NCI-H2107 (cell line): Measurements from ENCODE around the gene ITPKA.

Experiments used
- DNase-seq: peaks from one replicate; lab custom pipeline; 2025; lab: John Stamatoyannopoulos, UW

The ITPKA gene

DNA sequence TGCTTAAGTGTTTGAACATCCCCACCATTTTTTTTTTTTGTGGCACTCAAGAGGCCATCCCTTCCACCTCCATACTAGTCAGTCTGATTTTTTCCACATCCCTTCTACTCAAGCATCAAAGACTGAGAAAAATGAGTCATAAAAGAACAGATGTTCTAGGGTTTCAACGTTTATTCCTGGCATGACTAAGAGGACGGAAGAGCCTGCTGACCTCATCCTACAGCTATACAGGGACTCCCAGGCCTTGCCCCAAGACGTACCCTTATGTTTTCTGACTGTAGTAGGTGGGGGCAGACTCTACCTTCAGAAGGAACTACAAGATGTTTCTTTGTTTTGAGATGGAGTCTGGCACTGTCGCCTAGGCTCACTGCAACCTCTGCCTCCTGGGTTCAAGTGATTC is 3.3 kb upstream of the ITPKA start:
- no peak for DNase-seq

DNA sequence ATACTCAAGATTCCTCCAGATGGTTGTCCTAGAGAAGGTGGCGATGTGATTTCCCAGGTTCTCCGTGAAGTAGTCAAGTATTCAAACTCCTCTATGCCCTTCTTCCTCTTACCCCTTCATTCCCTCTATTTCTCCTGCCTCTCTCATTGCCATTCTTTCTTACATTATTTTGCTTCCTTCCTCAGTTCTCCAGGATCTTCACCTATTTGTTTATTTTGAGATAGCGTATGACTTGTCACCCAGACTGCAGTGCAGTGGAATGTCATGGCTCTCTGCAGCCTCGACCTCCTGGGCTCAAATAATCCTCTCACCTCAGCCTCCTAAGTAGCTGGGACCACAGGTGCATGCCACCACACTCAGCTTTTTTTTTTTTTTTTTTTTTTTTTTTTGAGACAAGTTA is 1.8 kb upstream of the ITPKA start:
- no peak for DNase-seq

DNA sequence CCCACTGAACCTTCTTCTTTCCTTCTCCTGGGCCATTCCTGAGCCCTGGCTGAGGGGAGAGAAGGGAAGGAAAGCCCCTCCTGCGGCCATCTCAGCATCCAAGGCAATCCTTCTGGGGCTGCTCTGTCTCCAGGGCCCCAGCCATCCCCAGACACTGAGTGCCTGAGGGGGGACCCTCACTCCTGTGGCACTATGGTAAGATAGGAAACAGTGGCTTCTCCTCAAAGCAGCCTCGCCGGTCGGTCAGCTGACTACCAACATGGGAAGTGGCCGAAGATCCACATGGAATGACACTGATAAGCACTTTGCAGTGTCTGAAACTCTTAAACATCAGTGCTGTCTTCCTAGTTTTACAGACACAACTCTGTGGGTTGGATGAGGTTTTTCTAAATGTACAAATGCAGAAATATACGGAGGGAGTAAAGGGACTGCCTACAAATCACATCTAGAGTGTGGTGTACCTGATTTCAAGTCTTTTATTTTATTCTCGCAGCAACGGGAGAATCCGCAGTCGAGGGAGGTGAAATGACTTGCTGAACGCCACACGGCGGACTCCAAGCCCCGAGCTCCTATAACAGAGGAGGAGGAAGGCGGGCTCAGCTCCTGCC is 973 bp upstream of the ITPKA start:
- no peak for DNase-seq

DNA sequence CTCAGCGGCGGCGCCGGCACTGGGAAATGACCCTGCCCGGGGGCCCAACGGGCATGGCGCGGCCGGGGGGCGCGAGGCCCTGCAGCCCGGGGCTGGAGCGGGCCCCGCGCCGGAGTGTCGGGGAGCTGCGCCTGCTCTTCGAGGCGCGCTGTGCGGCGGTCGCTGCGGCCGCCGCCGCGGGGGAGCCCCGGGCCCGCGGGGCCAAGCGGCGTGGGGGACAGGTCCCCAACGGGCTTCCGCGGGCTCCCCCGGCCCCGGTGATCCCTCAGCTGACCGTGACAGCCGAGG is 172 bp downstream of the ITPKA start:
- no peak for DNase-seq

DNA sequence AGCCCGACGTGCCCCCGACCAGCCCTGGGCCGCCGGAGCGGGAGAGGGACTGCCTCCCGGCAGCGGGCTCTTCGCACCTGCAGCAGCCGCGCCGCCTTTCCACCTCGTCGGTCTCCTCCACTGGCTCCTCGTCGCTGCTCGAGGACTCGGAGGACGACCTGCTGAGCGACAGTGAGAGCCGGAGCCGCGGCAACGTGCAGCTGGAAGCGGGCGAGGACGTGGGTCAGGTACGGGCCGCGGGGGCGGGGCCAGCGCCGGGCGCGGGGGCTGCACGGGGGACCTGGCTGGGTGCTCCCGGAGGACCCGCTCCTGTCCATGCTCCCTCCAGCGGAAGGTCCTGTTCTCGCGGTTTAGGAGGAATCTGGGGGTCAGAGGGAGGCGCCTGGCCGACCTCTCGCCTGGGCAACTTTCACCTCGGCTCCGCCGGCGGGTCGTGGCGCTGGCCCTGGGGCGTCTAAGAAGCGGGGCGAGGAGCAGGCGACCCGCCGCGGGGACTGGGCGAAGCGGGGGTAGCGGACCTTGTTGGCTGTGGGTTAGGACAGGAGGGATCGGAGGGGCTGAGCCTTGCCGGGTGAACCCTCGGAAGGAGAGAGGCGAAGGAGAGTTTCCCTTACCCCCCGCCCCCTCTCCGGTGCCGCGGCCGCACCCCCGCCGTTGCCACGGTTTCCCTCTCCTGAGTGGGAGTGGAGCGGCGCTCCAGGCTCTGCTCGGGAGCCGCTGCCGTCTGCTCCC is 682 bp downstream of the ITPKA start:
- DNase-seq = no peak

DNA sequence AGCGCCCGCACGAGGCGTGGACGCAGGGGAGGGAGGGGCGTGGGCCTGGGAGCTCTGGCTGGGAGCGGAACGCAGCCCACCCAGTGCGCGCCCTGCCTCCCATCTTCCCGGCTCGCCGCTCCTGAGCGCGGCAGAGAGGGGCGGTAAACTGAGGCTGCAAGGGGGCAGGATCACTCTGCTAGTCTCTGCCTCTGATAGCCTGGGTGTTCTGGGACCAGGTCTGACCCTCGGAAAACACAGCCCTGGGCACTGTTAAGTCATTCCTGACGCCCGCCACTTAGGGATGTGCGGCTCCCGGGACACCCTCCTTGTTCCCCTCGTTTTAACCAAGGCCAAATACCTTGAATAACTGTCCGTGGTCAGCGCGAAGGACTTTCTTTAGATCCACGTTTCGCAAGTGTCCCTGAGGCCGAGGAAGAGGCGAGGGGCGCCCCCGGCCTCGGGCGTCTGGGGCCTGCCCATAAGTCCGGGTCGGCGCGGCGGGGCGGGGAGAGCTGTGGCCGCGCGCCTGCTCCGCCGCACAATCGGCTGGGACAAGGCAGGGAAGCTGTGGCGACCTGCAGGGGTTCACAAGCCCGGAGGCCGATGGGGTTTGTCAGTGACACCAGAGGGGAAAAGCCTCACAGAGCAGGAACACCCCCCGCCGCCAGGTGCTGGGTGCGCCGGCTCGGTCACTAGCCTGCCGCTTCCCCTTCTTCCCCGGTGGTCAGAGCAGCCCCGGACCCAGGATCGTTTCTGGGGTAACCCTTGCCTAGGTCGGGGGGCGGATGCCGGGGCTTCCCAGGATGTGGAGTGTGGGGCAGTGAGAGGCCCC is 1.5 kb downstream of the ITPKA start:
- no peak for DNase-seq

DNA sequence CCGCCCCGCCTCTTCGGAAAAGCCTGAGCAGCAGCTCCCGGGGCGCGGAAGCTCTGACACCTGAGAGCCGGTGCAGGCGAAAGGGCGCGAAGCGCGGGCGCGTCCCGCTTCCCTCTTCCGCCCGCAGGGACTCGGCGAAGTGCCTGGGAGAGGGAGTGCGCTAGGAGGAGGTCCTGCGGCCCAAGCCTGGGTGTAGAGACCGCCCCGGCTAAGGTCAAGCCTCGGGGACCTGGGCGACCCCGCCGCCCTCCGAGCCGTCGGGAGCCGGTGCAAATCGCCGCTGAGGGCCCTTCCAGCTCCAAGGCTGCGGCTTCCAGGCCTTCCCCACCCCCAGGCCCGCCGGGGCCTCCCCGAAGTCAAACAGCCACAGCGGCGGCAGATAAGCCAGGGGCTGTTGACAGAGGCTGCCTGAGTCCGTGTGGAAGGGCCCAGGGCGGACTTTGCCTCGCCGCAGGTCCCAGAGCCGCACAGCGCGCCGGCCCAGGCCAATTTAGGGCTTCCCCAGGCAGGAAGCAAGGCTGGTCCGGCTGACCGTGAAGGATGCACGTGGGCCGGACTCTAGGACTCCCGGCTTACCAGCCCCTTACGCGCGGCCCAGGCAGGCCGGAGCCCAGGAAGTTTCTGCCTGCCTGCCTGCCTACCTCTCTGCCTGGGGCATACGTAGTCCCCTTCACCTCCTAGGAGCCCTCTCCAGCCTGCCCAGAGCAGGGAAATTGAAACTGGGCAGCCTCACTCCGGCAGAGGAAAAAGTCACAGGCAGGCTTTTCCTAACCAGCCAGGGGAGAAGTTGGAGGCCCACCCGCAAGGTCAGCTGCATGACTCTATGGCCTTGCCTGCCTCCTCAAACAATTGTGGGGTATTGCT is 2.3 kb downstream of the ITPKA start:
- no peak for DNase-seq

DNA sequence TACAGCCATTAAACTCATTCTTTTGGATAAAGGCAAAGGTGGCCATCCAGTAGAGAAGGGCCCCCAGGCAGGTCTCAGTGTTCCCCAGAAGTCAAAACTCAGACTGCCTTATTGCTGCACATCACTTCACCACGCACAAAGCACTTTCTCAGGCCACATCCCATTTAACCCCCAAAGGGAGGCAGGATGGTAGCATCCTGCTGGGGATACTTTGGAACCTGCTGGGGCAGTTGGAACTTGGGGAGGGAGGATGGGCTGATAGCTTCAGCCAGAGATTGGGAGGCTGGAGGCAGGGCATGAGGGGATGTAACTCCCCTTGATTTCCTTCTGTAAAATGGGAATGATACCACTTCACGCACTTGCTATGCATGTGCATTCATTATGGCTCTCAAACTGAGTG is 5.0 kb downstream of the ITPKA start:
- no peak for DNase-seq

DNA sequence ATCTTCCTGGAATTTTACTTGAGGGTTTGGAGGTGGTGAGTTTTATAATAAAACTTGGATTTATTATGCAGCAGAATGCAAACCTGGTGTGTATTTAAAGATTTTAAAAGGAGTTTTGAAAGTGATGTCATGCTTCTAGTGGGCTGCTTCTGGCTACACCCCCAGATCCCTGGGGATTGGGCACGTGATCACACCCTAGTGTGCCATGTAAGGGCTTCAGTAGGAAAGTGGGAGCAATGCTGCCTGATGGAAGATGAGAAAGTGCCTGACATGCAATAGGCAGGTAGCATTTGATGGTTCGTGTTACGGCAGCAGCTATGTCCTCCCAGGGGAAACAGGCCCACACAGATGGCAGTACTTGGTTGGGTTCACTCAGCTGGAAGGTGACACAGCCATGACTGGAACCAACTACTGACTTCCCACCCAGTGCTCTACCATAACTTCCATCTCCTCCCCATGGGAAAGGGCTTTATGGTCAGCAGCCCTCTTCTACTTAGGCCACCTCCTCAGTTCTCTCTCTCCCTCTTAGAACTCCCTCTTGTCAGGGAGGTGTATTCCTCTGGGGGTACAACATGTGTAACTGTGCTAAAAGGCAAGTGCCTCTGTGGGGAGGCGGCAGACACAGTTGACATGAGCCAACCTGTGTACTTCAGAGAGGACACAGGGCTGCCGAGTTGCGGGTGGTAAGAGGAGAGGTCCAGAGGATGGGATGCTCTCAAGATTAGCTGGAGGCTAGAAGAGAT is 5.6 kb downstream of the ITPKA start:
- DNase-seq = no peak

DNA sequence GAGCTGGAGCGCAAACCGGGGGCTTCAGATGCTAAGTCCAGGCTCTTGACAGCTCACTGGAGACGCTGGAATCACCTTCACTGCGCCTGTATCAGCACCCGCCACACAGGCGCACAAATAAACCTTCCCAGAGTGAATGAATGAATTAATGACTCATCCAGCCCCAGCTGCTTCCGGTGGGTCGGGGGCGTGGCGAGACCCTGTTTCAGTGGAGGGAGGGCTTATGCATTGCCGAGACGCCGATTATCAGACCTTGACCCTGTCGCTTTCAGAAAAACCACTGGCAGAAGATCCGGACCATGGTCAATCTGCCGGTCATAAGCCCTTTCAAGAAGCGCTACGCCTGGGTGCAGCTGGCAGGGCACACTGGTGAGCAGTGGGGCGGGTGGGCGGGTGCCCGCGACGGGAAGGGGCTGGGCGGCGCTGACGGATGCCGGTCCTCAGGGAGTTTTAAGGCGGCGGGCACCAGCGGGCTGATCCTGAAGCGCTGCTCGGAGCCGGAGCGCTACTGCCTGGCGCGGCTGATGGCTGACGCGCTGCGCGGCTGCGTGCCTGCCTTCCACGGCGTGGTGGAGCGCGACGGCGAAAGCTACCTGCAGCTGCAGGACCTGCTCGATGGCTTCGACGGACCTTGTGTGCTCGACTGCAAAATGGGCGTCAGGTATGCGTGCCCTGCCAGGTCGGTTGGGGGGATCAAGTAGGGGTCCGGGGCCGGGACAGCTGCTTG is 7.7 kb downstream of the ITPKA start:
- DNase-seq = no peak

DNA sequence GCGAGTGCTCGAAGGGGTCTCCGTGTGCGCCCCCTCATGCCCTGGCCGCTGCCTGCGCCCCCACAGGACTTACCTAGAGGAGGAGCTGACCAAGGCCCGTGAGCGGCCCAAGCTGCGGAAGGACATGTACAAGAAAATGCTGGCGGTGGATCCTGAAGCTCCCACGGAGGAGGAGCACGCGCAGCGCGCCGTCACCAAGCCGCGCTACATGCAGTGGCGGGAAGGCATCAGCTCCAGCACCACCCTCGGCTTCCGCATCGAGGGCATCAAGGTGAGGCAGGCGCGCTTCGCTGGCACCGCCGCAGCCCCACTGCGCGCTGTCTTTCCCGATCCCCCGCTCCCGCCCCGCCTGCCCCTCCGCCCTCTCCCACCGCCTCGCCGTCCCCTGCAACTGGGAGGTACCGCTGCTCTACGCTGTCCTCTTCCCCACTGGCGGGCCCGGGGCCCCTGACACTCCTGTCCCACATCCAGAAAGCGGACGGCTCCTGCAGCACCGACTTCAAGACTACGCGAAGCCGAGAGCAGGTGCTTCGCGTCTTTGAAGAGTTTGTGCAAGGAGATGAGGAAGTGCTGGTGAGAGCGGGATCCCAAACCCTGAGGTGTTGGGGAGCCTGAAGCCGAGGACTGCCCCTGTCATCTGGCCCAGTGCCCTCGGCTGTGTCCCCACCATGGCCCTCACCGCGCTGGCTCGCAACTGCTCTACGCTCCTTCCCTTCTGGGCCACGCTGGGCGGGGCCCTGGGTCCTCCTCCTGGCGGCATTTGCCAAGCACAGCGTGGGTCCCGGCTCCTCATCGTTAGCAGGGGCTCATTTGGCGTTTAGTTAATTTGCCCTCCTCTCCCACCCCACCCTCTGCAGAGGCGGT is 8.5 kb downstream of the ITPKA start:
- no peak for DNase-seq

DNA sequence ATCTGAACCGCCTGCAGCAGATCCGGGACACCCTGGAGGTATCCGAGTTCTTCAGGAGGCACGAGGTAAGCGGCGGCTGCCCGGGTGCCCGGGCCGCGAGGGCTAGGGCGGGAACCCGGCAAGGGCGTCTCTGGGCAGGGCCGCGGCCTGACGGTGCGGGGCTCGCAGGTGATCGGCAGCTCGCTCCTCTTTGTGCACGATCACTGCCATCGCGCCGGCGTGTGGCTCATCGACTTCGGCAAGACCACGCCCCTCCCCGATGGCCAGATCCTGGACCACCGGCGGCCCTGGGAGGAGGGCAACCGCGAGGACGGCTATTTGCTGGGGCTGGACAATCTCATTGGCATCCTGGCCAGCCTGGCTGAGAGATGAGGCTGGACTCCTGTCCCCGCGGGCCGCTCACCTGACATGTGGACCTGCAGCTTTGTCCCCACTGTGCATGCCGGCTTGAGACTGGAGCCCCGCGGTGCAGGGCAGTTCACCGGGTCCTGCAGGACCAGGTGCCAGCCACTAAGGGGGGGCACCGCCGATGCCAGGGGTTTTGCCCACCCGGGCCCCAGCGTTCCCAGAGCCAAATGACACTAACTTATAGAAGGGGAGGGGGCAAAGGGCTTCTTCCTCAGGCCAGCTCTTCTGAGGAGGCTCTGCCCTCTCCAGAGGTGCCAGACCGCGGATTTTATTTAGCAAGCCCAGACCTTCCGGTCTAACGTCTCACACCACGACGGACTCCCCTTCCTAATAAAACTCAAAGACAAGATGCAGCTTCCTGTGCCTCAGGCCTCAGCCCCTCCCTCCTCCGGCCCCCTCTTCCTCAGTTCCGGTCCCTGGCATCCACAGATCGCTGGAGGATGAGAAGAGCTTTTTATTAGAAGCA is 9.4 kb downstream of the ITPKA start:
- DNase-seq = no peak

DNA sequence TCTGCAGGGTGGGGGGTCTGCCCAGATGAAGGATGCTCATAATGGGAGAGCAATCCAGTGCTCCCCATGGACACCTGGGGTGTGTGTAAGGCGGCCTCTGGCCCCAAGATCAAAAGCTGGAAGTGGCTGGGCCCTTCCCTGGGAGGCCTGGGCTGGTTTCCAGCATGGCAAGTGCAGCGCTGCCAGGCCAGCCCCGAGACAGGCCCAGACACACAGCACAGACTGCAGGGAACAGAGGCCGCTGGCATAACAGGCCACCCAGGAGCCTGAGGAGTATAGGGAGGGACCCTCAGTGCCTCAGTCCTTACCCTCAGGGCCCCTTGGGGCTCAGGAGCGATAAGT is 10.0 kb downstream of the ITPKA start:
- DNase-seq = no peak

DNA sequence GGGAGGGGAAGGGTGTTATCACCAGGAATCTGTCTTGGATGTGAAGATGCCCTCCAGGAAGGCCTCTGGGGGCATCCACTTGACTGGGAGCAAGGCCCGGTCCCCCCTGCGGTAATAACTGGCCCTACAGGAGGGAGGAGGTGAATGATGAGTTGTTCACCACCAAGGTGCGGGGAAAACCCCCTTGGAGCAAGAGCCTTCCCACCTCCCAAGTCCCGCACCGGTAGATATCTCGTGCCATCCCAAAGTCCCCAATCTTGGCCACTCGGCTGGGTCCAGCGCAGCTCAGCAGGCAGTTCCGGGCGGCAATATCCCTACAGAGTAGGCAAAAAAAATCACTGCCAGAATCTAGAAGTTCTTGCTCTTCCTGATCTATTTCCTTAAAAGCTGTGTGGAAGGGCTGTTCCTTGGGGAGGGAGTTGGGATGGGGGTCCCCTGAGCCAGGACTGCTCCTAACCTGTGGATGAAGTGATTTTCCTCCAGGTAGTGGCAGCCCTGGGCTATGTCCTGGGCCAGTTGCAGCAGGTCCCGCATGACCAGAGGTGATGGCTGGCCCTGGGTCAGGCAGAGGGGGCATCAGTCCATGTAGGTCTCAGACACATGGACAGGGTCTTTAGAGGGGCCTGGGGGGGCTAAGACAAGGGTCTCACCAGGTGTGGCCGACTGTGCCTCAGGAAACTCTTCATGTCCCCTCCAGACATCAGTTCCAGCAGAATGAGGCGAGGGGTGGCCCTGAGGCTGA is 11.2 kb downstream of the ITPKA start:
- no peak for DNase-seq

DNA sequence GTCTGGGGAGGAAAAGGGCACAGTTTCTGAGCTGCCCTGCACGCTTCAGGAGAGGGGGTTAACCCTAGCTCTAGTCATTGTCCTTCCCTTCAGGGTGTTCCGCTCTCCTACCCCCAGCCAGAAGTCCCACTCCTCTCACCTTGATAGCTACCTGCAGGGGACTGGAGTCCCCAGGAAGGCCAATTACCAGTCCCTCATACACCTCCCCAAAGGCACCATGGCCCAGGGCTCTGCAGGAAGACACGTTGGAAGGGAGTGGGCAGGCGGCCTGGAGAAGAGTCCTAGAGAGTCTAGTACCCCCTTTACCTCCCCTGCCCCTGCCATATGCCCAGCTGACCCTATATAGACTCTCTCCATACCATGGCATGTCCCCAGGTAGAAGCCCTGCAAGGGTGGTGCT is 12.1 kb downstream of the ITPKA start:
- no peak for DNase-seq

DNA sequence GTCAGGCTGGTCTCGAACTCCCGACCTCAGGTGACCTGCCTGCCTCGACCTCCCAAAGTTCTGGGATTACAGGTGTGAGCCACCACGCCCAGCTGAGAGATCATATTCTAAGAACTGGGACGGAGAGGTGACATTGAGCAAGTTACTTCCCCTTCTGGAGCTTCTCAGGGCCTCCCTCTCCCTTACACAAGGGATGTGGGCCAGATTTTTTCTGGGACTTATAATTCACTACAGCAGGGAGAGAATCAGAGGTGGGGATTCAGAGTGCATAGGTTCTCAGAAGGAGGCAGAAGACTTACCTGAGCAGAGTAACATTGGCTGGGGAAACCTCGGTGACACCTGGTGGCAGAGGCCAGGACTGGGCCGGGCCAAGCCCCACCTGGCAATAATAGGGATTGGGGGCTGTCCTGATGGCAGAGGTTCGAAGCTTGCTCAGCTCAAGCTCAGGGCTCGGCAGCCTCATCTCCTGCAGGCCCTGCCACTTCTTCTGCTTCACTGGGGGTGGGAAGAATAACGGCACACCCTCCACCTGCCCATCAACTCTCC is 13.2 kb downstream of the ITPKA start:
- DNase-seq = no peak

DNA sequence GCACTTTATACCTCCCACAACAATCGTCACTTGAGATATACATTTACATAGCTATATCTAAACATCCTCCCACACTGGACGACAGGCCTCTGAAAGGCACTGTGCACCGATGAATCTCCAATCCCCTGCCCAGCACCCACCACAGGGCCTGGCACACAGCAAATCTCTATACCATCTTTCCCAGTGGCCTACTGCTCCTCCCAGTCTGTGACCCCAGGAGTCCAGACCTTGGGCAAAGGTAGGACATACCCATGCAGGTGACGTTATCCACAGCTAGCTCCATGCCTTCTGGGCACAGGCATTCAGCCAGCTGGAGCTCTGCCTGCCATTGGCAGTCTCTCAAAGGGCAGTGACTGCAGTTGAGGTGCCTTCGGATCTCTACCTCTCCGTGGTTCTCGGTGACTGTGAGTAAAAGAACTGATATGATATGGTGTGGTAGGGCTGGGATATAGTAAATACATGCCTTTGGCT is 14.2 kb downstream of the ITPKA start:
- no peak for DNase-seq

DNA sequence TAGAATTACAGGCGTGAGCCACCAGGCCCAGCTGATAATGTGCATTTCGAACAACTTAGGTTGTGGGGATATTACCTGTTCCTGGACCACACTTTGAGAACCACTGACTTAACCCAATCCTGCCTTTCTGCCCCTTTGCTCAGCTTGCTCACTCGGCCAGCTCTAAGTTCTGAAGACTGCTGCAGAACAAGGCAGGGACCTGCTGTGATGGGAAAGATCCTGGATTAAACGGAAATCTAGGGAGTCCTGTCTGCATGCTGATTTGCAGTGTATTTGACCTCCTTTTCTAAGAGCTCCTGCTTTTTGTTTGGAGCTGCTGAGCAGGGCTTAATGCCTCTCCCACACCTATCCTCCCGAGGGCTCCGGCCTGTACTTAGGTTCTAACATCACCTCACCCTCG is 17.1 kb downstream of the ITPKA start:
- no peak for DNase-seq
